Choroid plexus epithelial cell (primary cell): ENCODE measurements around the gene LPIN2.
"Not testable (repeated sequence)": the region's sequence is repeated elsewhere in the genome, so short reads cannot be mapped to it uniquely, and the experiment has no call there.

Experiments
- DNase-seq: peaks from one replicate; pipeline ENCODE4 v3.0.0-alpha.2; 2010; ENCODE audit warnings: low read depth
- H3K4me3 ChIP-seq: 2 replicates; pipeline ENCODE4 v1.5.1; 2011; ENCODE audit warnings: low read depth, mild to moderate bottlenecking, control low read depth, low read length, moderate library complexity
- CTCF ChIP-seq: conservative IDR thresholded peaks from 2 replicates; pipeline ENCODE4 v1.5.1; 2011; ENCODE audit warnings: low read depth, mild to moderate bottlenecking, control low read depth, inconsistent platforms, low read length, moderate library complexity

The LPIN2 gene

GRCh38 chr18:3015204-3015592, 2.3 kb upstream of the LPIN2 start:
- no peak for TF ChIP-seq CTCF
- H3K4me3 ChIP-seq, result no peak overlapping the region
- DNase-seq, result peak; percentile 80

- no peak overlapping the region for H3K4me3 ChIP-seq
- TF ChIP-seq CTCF, result no peak
These were observed 1.7 kb upstream of the LPIN2 start for GRCh38 chr18:3014503-3015203.

GRCh38 chr18:3012136-3013023, 564 bp downstream of the LPIN2 start:
- peak overlapping the region; percentile 79 for H3K4me3 ChIP-seq
- DNase-seq, result peak; percentile 51
- TF ChIP-seq CTCF, result no peak

More at GRCh38 chr18:3014503-3015203, 1.7 kb upstream of the LPIN2 start:
- DNase-seq, result peak; percentile 11

- no peak overlapping the region for H3K4me3 ChIP-seq
- DNase-seq, result no peak
- TF ChIP-seq CTCF, result no peak
These were observed 2.9 kb downstream of the LPIN2 start for GRCh38 chr18:3010086-3010485.

- peak; percentile 72 for DNase-seq
- H3K4me3 ChIP-seq, result no peak overlapping the region
- no peak for TF ChIP-seq CTCF
These were observed 4.4 kb downstream of the LPIN2 start for GRCh38 chr18:3008541-3008940.

GRCh38 chr18:3007491-3007890, 5.5 kb downstream of the LPIN2 start:
- H3K4me3 ChIP-seq, result no peak overlapping the region
- DNase-seq, result no peak
- TF ChIP-seq CTCF, result no peak

GRCh38 chr18:3005462-3005861, 7.5 kb downstream of the LPIN2 start:
- H3K4me3 ChIP-seq, result no peak overlapping the region
- no peak for TF ChIP-seq CTCF
- no peak for DNase-seq

- not testable (repeated sequence) for DNase-seq, H3K4me3 ChIP-seq
These were observed 9.2 kb downstream of the LPIN2 start for GRCh38 chr18:3003766-3004165.
